ENCODE data around the gene CERT1.

The CERT1 gene

DNA sequence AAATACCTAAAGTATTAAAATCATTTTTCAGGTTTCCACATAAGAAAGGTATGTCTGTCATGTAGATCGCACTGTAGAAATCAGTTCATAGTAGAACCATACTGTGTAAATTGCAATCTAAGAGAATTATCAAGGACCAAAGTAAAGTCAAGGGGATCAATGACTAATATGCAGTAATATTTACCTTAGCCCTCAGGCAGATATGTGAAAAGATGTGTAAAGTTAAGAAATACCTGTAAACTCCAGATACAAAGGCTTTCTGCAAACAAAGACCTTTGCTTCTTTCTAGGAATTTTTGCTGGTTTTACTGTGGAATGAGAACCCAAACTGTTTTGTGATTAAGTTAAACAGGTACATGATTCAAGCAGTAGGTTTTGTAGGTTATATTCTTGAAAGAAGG lies 11.8 kb upstream of the CERT1 start:
- TF ChIP-seq, protein P1, sequence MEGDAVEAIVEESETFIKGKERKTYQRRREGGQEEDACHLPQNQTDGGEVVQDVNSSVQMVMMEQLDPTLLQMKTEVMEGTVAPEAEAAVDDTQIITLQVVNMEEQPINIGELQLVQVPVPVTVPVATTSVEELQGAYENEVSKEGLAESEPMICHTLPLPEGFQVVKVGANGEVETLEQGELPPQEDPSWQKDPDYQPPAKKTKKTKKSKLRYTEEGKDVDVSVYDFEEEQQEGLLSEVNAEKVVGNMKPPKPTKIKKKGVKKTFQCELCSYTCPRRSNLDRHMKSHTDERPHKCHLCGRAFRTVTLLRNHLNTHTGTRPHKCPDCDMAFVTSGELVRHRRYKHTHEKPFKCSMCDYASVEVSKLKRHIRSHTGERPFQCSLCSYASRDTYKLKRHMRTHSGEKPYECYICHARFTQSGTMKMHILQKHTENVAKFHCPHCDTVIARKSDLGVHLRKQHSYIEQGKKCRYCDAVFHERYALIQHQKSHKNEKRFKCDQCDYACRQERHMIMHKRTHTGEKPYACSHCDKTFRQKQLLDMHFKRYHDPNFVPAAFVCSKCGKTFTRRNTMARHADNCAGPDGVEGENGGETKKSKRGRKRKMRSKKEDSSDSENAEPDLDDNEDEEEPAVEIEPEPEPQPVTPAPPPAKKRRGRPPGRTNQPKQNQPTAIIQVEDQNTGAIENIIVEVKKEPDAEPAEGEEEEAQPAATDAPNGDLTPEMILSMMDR (conservative IDR thresholded peaks at IDR 0.05) = no peak
- no peak overlapping the region for H3K27ac ChIP-seq

DNA sequence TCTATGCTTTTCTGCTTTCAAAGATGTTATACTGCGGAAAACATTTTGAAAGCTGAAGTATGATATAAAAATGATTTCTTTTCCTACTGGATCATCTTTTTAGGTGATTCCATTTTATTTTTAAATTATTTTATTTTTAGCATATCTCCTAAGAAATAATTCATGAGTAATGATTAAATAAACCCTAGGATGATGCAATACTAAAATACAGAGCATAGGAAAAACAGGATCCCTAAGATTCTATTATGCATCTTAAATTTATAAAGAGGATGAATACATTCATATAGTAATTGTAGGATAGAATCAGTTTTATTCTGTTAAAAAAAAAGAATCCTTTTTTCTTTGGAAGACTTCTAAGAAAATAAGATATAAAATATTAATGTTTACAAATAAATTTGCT lies 11.1 kb upstream of the CERT1 start:
- TF ChIP-seq, protein P1 (conservative IDR thresholded peaks at IDR 0.05) = no peak
- no peak overlapping the region for H3K27ac ChIP-seq

DNA sequence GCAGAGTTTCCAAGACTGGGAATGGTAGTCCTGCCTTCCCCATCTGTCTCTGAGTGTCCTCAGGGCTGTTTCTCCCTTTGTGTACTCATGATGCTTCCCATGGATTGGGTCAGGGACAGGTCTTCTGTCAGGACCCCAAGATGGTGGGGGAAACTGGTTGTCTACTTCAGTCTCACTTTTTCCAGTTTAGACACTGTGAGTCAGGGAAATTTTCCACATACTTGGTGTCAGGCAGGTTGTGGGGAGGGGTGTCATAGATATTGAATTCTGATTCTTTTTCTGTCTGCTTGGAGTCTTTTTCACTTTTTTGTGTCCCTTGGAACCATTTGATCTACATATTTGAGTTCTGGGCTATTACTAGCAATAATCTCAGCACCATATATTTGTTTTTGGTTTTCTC lies 10.6 kb upstream of the CERT1 start:
- TF ChIP-seq, protein P1 (conservative IDR thresholded peaks at IDR 0.05) = no peak
- H3K27ac ChIP-seq = no peak overlapping the region

DNA sequence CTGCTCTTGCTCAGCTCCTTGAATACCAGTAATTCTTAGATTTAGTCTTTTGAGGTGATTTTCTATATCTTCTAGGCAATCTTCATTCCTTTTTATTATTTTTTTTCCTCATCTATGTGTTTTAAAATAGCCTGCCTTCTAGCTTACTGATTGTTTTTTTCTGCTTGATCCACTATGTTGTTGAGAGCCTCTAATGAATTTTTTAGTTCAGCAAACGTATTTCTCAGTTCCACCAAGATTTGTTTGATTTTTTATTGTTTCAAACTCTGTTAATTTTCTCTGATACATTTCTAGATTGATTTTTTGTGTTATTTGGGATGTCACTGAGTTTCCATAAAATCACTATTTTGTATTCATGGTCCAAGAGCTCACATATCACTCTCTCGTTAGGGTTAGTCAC lies 9.8 kb upstream of the CERT1 start:
- H3K27ac ChIP-seq = no peak overlapping the region
- TF ChIP-seq, protein P1 (conservative IDR thresholded peaks at IDR 0.05) = no peak

DNA sequence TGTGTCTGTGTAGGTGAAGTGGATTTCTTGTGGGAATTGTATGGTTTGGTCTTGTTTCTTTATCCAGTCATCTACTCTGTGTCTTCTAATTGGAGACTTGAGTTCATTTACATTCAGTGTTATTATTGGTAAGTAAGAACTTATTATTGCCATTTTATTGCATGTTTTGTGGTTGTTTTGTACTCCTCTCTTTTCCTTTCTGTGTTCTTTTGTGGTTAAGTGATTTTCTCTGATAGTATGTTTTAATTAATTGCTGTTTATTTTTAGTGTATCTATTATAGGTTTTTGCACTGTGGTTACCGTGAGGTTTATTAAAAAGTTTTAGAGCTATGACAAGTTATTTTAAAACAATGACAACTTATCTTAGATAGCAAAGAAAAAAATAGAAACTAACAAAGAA lies 8.3 kb upstream of the CERT1 start:
- H3K27ac ChIP-seq = no peak overlapping the region
- TF ChIP-seq, protein P1 (conservative IDR thresholded peaks at IDR 0.05) = no peak

DNA sequence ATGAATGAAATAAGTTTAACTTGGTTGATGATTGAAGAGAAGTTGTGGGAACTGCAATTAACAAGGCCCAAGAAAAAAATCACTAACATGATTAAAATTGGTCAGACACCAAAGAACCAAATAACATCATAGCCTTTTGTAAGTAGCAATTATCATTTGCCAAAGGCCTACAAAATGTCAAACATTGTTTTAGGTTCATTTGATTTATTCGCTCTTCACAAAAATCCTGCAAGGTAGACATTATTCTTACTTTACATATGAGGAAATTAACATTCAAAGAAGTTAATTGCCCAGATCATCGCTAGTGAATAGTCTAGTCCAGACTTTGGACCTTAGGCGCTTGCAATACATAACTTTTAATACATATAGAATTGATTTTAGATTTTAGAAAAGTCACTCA lies 2.9 kb upstream of the CERT1 start:
- TF ChIP-seq, protein P1 (conservative IDR thresholded peaks at IDR 0.05) = no peak
- no peak overlapping the region for H3K27ac ChIP-seq

DNA sequence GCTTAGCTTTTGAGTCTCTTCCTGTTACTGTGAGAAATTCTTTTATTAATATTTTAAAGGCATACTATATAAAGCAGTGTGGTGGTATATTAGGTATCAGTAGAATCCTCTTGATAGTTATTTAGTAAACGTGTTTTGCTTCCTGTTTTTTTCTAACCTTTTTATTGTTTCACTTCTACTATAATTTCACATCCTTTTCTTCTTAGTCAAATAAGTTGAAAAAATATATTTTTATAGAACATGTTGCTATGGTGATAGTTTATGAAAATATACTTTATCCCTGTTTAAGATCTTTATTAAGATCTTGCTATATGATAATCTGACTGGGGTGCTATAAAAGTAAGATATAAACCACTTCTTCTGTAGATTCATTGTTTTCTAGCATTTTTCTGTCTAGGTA lies 2.4 kb upstream of the CERT1 start:
- TF ChIP-seq, protein P1 (conservative IDR thresholded peaks at IDR 0.05) = no peak
- no peak overlapping the region for H3K27ac ChIP-seq

Measured in VCaP (cell line).